DMS53 treated with DMSO at 0.1 percent for 48 hours (cell line): ENCODE measurements around the gene STAT5B.

Source experiments
- DNase-seq: peaks from one replicate; lab custom pipeline; 2025; ENCODE audit not compliant: unreplicated experiment; lab: John Stamatoyannopoulos, UW

The STAT5B gene

DNA sequence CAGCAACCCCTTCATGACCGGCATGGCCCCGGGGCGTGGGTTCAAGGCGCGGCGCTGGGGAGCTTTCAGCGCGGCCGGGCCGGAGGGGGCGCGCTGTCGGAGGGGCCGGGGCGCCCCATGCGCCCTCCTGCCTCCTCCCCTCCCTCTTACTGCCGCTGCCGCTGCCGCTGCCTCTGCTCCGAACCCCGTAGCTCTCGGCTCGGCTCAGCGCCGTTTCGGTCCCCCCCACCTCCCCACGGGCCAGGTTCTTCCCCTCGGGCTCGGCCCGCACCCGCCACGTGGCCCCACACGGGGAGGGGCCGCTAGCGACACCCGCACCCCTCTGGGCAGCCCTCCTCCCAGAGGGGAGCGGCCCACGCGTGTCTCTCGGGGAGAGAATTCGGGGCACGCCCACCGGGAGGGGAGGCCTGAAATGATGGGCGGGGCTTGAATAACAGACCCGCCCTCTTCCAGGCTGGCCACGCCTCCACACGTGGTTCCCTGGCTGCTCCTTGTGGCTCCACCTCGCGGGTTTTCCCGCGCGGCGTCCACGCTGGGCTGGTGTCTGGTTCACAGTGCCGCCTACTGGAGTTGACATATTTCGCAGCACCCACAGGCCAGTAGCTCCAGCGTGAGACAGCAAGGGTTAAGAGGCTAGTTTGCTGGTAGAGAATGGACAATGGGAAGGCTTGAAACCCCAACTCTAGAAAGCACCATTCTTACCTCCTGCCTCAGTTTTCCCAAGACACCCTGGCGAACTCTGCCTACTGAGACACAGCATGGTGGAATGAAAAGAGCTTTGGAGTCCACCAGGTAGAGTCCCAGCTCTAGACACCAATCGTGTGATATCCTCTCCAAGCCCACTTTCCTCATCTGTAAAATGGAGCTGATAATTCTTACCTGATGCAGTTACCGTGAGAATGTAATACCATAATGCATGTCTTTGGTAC lies 95.0 kb downstream of the STAT5B start, which contains the start of gene KCNH4:
Gene KCNH4 (minus strand): TSS at position 221 of the 929 bp plus-strand sequence. CDS start 197 bp downstream, at position 24.
- DNase-seq: peak; percentile 40

- no peak for DNase-seq
Observed at GRCh38 chr17:42180411-42180921, 95.7 kb downstream of the STAT5B start.

GRCh38 chr17:42179911-42180410 lies 96.2 kb downstream of the STAT5B start:
- no peak for DNase-seq

GRCh38 chr17:42179335-42179734 lies 96.9 kb downstream of the STAT5B start:
- DNase-seq: no peak

GRCh38 chr17:42178817-42179216 lies 97.4 kb downstream of the STAT5B start:
- no peak for DNase-seq

DNA sequence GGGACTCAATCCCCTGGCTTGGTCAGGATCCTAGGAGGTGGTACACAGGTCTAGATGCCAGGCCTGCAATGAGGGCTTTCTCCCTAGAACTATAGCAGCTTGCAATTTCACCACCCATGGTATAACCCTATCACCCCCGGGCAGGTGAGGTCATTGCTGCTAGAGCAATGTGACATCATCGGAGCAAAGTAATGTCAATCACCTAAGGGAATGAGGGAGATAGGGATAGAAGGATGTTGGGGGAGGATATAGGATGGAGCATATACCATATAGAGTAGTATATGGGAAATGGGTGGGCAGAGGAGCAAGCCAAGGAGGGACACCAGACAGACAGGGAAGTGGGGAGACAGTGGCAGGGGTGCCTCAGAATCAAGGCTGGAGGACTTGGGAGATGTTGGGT lies 98.5 kb downstream of the STAT5B start:
- no peak for DNase-seq

GRCh38 chr17:42174126-42174783 lies 101.9 kb downstream of the STAT5B start:
- no peak for DNase-seq

- no peak for DNase-seq
Observed at GRCh38 chr17:42171831-42172230, 104.4 kb downstream of the STAT5B start.

GRCh38 chr17:42169351-42169750 lies 106.8 kb downstream of the STAT5B start:
- no peak for DNase-seq

- no peak for DNase-seq
Observed at GRCh38 chr17:42167807-42168206, 108.4 kb downstream of the STAT5B start.

- DNase-seq: no peak
Observed at GRCh38 chr17:42166196-42166763, 109.9 kb downstream of the STAT5B start.

DNA sequence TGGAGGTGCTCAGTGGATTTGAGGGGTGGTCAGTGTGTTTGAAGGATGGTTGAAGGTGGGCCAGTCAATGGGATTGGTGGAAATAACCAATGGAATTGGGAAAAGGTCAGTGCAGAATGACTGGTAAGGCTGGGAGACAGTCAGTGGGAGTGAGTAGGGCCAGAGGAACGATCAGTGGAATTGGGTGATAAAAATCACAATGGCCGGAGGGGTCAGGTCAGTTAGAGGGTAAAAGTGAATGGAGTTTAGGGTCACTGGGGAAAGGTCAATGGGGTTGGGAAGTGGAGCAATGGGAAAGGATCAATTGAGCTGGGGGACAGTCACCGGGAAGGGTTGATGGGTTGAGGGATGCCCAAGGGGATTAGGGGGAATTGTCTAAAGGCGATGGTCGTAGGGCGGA lies 110.4 kb downstream of the STAT5B start:
- DNase-seq: no peak

DNA sequence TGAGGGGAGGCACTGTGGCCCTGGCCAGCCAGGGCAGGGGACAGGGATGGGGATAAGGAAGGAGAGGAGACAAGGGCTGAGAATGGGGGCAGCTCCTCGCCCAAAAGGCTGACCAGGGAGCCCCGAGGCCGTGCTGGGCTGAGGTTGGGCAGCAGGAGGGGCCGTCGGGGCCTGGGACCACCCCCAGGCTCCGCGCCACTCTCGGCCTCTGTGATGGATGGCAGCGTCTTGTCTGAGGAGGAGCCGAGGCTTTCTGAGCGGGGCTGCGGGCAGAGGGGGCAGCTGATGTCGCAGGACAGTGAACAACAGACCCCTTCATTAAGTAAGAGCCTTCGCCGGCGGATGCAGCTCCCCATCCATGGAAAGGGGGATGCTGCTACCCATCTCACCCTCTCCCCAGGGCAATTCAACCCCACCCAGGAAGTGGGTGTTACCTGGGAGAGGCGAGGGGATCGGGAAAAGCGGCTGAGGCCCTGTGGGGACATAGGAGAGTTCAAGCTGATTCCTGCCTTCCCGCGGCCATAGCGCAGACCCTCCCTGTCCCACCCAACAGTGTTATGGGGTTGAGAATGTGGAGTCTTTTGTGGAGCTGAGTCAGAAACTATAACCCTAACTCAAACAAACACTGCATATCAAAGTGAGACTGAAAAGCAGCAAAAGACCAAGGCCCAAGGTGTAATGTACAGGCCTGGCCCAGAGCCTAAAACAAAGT lies 112.3 kb downstream of the STAT5B start:
- no peak for DNase-seq

GRCh38 chr17:42163113-42163512 lies 113.1 kb downstream of the STAT5B start:
- no peak for DNase-seq

DNA sequence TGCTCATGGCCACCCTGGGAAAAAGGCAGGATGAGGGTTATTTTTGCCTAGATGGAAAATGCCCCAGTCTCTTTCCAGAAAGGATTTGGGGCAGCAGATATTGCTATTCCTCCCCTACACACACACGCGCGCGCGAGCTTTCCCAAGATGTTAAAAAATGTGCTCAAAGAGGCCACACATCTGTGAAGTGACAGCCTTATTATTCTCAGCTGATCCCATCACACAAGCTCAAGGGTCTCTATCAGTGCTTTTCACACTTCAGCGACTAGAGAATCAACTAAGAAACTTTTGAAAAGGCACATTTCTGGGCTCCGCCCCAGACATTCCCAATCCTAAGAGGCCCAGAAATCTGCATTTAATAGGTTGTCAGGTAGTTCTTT lies 115.7 kb downstream of the STAT5B start:
- no peak for DNase-seq

- DNase-seq: no peak
Observed at GRCh38 chr17:42159796-42160530, 116.2 kb downstream of the STAT5B start.

DNA sequence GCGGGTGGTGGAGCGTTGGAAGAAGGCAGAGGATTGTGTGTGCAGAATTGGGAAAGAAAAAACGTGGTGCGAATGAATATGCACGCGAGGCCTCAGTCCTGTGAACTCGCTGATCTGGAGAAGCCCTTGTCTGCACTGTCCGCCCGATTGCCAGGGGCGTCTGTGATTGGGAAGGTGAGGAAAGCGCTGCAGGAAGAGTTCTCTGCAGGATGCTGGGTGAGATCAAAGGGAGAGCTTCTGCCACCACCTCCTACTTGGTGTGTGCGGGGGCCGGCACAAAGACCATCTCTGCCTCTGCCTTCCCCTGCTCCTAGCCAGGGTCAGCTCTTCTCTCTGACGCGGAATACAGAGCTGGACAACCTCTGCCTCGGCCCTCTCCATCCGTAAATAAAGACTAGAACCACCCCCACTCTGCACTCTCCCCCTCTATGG lies 120.6 kb downstream of the STAT5B start:
- DNase-seq: no peak

GRCh38 chr17:42153919-42154742 lies 122.1 kb downstream of the STAT5B start:
- no peak for DNase-seq
